ENCODE results near the gene SFN. TPM values are rescaled to one million over a fixed set of nuclear protein-coding genes. Genes with fewer than 3 reads are reported as not detected.

Gene SFN
- total and polyA plus RNA-seq, 2 of the 13 experiments (the other 11 are each of a cell fraction or from before 2014, with no cell fraction given): 4.3 to 5.6 TPM

DNA sequence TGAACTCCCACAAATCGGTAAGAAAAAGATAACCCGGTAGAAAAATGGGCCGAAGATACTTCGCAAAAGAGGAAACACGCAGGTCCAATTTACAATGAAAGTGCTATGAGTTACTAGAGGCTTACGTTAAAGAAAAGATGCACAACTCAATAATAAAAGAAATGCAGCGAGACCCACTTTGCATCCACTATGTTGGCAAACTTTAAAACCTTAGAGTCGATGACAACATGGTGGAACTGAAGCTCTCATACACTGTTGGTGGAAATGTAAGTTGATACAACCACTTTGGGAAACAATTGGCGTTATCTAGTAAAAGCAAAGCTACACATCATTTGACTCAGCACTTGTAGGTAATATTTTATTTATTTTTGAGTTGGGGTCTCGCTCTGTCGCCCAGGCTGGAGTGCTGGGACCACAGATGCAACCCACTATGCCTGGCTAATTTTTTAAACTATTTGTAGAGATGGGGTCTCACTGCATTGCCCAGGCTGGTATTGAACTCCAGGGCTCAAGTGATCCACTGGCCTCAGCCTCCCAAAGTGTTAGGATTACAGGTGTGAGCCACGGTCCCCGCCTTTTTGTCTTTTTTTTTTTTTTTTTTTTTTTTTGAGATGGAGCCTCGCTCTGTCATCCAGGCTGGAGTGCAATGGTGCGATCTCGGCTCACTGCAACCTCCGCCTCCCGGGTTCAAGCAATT, 38.0 kb downstream of the SFN start:
- peaks cover 6 to 12% of the 10 kb centered on the region in 2 experiments; a peak in 3 of 5 replicates for H3K36me3 ChIP-seq (replicated peaks in 1 of 2; ENCODE audit: control insufficient read depth in 1 of 2, insufficient read depth in 2 of 2, low read length in 2 of 2)
- H3K9me3 ChIP-seq (ENCODE audit: low read length): no peaks in the 10 kb centered on the region
- no peak for ATAC-seq
- peak overlapping the region; percentile 85 for H3K4me2 ChIP-seq (ENCODE audit: low read depth, low read length)
- H3K79me2 ChIP-seq (ENCODE audit: insufficient read depth, low read length): peaks cover 38% of the 10 kb centered on the region
- no peak for FAIRE-seq
- intact Hi-C loops (cut with micrococcal nuclease; ENCODE audit: unreplicated experiment): loop anchor here (5.0 kb wide), 1 partner anchor 36 kb away; no protein-coding TSS in a partner anchor
- no peaks in the 10 kb centered on the region for H4K20me1 ChIP-seq (ENCODE audit: insufficient read depth, low read length)
- TF ChIP-seq ZNF121 (CRISPR knock-in tag; IDR thresholded peaks at IDR 0.05): peak; percentile 80
- TF ChIP-seq ZNF607 (CRISPR knock-in tag; IDR thresholded peaks at IDR 0.05; ENCODE audit: borderline replicate concordance): no peak
- TF ChIP-seq ZBTB3 (CRISPR knock-in tag; IDR thresholded peaks at IDR 0.05; ENCODE audit: borderline replicate concordance, low read depth): 0 out of 2 replicates have a peak, but pooled peaks have one; percentile 5
- DNase-seq (ENCODE audit: low spot score): no peak
- peak overlapping the region; percentile 90 for H3K9ac ChIP-seq (ENCODE audit: insufficient read depth, low read depth, low read length)
- peak overlapping the region; percentile 89 for H3K27ac ChIP-seq (ENCODE audit: extremely low read length, insufficient read depth, low read length)
- H3K27me3 ChIP-seq (ENCODE audit: control insufficient read depth in 1 of 2, insufficient read depth in 2 of 2, low read length in 2 of 2): no peaks in the 10 kb centered on the region; a peak in 1 of 5 replicates
- H3K4me1 ChIP-seq (ENCODE audit: insufficient read depth, low read length): peaks cover 55% of the 10 kb centered on the region
- 65% methylated on average over 18 of the region's 18 CpGs for WGBS (ENCODE audit: low lambda C conversion rate)
- ChIA-PET POLR2A (interaction anchor here (0.7 to 6.8 kb wide), 24 partner anchors 10 to 236 kb away, joined by 3 to 152 read pairs (median 8); partner anchors contain the start of genes GPN2, KDF1, NR0B2 and NUDC), CTCF (ENCODE audit: low intra/inter-chr PET ratio, low total read pairs) (no interaction called here)
- H2AFZ ChIP-seq (ENCODE audit: low read length): peak overlapping the region; percentile 28
- peak overlapping the region; percentile 76 to 94 (median 89) for H3K4me3 ChIP-seq (replicated peaks in 1 of 3; ENCODE audit: insufficient read depth in 1 of 3, low read depth in 2 of 3, low read length in 3 of 3)
- TSS peak; percentile 88 for BruUV-seq (replicated peaks)
- in situ Hi-C loops (cut with HindIII; ENCODE audit: extremely low pct_ligation_motif_present, low pct_unique_long_range_greater_than_20kb): no loop called here

DNA sequence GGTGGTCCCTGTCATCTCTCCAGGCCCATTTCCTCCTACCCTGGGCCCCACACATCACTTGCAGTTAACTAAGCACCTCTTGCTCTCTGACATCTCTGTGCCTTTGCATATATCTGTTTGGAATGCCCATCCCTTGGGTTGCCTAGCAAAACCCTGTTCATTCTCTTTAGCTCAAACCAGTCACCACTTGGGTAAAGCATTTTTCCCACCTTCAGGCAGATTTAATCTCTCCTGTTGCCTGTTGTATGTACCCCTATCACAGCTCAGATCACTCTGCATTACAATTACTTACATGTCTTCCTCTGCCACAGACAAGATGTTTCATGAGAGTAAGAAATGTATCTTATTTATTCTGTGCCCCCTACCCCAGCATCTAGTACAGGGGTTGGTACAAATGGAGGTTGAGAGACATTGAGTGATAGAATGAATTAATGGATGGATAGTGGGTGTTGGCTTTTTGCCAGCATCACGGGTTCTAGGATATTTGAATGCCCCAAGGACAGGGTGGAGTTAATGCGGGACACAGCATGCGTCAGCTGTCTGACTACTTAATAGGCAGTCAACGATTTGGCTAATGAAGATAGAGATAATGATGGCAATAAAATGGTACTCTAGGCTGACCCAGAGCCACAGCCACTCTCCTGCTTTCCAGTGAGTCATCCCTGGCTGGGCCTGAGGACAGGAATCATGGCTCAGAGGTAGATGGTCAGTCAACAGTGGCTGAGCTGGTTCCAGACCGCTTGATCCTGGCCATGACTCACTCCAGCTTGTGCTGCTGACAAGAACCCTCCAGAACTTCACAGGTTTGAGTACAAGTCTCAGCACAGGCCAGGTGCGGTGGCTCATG, 44.3 kb downstream of the SFN start:
- FAIRE-seq: peak; percentile 18
- intact Hi-C loops (cut with micrococcal nuclease; ENCODE audit: unreplicated experiment): no loop called here
- peak; percentile 92 for TF ChIP-seq ZNF644 (CRISPR knock-in tag; IDR thresholded peaks at IDR 0.05; ENCODE audit: low read depth)
- TF ChIP-seq U2AF2 (IDR thresholded peaks at IDR 0.05; ENCODE audit: low read depth, low read length): no peak
- peak; percentile 53; the same call in 1 of the 2 replicates for TF ChIP-seq ZFX (CRISPR knock-in tag; IDR thresholded peaks at IDR 0.05; ENCODE audit: low read depth)
- TF ChIP-seq ZMYM3 (CRISPR knock-in tag; IDR thresholded peaks at IDR 0.05): peak; percentile 42; the same call in 1 of the 2 replicates
- no peak for TF ChIP-seq PLRG1 (conservative IDR thresholded peaks at IDR 0.05)
- TF ChIP-seq NR3C1 (CRISPR knock-in tag; IDR thresholded peaks at IDR 0.05): no peak
- TF ChIP-seq ZNF724P (CRISPR knock-in tag; IDR thresholded peaks at IDR 0.05; ENCODE audit: borderline replicate concordance): no peak
- TF ChIP-seq ZBTB38 (CRISPR knock-in tag; IDR thresholded peaks at IDR 0.05): peak; percentile 77; the same call in 1 of the 2 replicates
- TF ChIP-seq MIXL1 (CRISPR knock-in tag; IDR thresholded peaks at IDR 0.05): 0 out of 2 replicates have a peak, but pooled peaks have one; percentile 15

More for the DNA sequence above, 44.3 kb downstream of the SFN start:
- WGBS (ENCODE audit: low lambda C conversion rate): 53% methylated on average over 6 of the region's 6 CpGs
- Histone ChIP-seq H4K20me1 (ENCODE audit: insufficient read depth, low read length) (peaks cover 9% of the 10 kb centered on the region; the same call in 1 of the 2 replicates), H3K9me3 (ENCODE audit: low read length) (no peaks in the 10 kb centered on the region), H2AFZ (ENCODE audit: low read length) (no peak overlapping the region), H3K36me3 (replicated peaks in 1 of 2; ENCODE audit: control insufficient read depth in 1 of 2, insufficient read depth in 2 of 2, low read length in 2 of 2) (peaks cover 3 to 8% of the 10 kb centered on the region in 2 experiments; a peak in 3 of 5 replicates), H3K27ac (ENCODE audit: extremely low read length, insufficient read depth, low read length) (peak overlapping the region; percentile 22), H3K4me3 (replicated peaks in 1 of 3; ENCODE audit: insufficient read depth in 1 of 3, low read depth in 2 of 3, low read length in 3 of 3) (no peak overlapping the region), H3K4me1 (ENCODE audit: insufficient read depth, low read length) (peaks cover 73% of the 10 kb centered on the region), H3K9ac (ENCODE audit: insufficient read depth, low read depth, low read length) (no peak overlapping the region), H3K27me3 (ENCODE audit: control insufficient read depth in 1 of 2, insufficient read depth in 2 of 2, low read length in 2 of 2) (no peaks in the 10 kb centered on the region; a peak in 1 of 5 replicates), H3K4me2 (ENCODE audit: low read depth, low read length) (no peak overlapping the region), H3K79me2 (ENCODE audit: insufficient read depth, low read length) (peaks cover 16% of the 10 kb centered on the region)
- ChIA-PET CTCF (ENCODE audit: low intra/inter-chr PET ratio, low total read pairs) (no interaction called here), POLR2A (interaction anchor here (0.7 to 11.5 kb wide), 8 partner anchors 8 to 89 kb away, joined by 3 to 371 read pairs (median 4); partner anchors contain the start of genes GPATCH3 and GPN2)
- no TSS peak for BruUV-seq (replicated peaks)
- in situ Hi-C loops (cut with HindIII; ENCODE audit: extremely low pct_ligation_motif_present, low pct_unique_long_range_greater_than_20kb): no loop called here
- DNase-seq (ENCODE audit: low spot score): peak; percentile 77
- peak; percentile 61 for ATAC-seq

Measured in HepG2 (cell line).